ENCODE results near the gene TRAPPC11.

The TRAPPC11 gene

DNA sequence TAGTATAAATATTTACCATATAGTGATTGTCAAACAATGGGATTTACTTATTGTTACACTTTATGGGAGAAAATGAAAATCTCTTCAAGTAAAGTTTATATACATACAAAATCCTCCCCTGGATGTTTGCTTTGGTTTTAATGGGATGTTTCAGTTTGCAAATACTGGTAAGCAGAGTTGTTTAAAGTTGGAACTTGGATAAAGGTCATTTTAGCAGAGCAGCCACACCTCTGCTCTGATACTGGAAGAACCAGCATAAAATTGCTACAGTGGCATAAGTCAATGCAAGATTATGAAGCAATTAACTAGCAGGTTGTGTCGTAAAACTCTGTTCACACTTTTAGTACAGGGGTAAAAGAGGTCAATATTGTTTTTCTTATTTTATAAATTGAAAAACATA lies 101.2 kb downstream of the TRAPPC11 start:
- DNase-seq, result no peak

Measured in islet precursor cell (in vitro differentiated cells).